Neutrophil (primary cell): ENCODE measurements around the gene CSNK1G1.
"Not testable (repeated sequence)": the region's sequence is repeated elsewhere in the genome, so short reads cannot be mapped to it uniquely, and the experiment has no call there.

Source experiments
- H3K27ac ChIP-seq: fragments of 200-600 bp; sonication (generic); 2 replicates; pipeline ENCODE4 v1.5.1; 2016; ENCODE audit warnings: mild to moderate bottlenecking, moderate library complexity
- H3K27me3 ChIP-seq: fragments of 200-600 bp; sonication (generic); 2 replicates; pipeline ENCODE4 v1.6.0; 2016; ENCODE audit warnings: mild to moderate bottlenecking
- H3K36me3 ChIP-seq: fragments of 200-600 bp; sonication (generic); 2 replicates; pipeline ENCODE4 v1.5.1; 2017
- H3K4me1 ChIP-seq, 2 experiments: fragments of 200-600 bp in 1 of 2; sonication (generic) in 1 of 2; 1 replicate in 1 of 2; 2 replicates in 1 of 2; pipeline versions ENCODE4 v1.5.1 to v1.6.1; 2013 to 2016; ENCODE audit warnings: low read depth in 1 of 2, low read length in 1 of 2, mild to moderate bottlenecking in 1 of 2, moderate library complexity in 1 of 2; ENCODE audit not compliant: control insufficient read depth in 1 of 2, insufficient read depth in 1 of 2
- H3K4me3 ChIP-seq, 2 experiments: fragments of 200-600 bp in 1 of 2; sonication (generic) in 1 of 2; 1 replicate in 1 of 2; 2 replicates in 1 of 2; pipeline ENCODE4 v1.5.1; 2013 to 2016; ENCODE audit warnings: low read depth in 1 of 2, low read length in 1 of 2, mild to moderate bottlenecking in 1 of 2, moderate library complexity in 1 of 2
- H3K9me3 ChIP-seq: fragments of 200-600 bp; sonication (generic); 2 replicates; pipeline ENCODE4 v1.5.1; 2016
- TF ChIP-seq, protein P1 (sequence below): fragments of 200-600 bp; sonication (generic); IDR thresholded peaks from 2 replicates; pipeline ENCODE4 v1.5.1; 2016; ENCODE audit warnings: antibody characterized with exemption

CSNK1G1 gene

DNA sequence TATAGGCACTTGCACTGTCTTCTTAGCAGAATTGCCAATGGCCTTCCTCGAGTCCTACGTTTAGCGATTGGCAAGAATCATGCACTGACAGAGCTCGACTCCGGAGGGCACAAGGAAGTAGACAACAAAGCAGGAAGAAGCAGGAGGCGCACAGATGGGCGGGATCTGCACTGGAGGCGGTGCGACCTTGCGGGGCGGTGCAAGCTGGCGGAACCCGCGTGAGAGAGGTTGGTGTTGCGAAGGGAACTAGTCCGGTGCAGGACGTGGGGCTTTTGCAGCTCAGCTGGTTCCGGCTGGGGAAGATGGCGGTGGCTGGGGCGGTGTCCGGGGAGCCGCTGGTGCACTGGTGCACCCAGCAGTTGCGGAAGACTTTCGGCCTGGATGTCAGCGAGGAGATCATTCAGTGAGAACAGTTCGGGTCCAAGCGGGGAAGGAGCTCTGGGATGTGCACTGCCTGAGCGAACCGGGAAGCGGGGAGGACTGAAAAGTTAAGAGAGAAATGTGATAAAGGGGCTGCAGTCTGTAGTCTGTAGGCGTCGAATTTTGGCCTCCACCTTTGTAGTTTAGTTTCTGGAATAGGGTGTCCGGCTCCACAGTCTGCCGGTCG, 31.7 kb upstream of the CSNK1G1 start, which contains the start of gene TRIP4:
TRIP4 (plus strand) TSS at position 275 of the 607 bp plus-strand sequence; CDS start at position 303, 28 bp downstream.
- Histone ChIP-seq H3K27ac (peak within 1 kb of the TSS; percentile 81), H3K9me3 (no peaks in the 10 kb centered on the region), H3K4me3 (peak within 1 kb of the TSS; percentile 74 to 98), H3K27me3 (no peaks in the 10 kb centered on the region), H3K36me3 (no peaks in the 10 kb centered on the region), H3K4me1 (peaks cover 12 to 23% of the 10 kb centered on the region in 2 experiments)
- TF ChIP-seq, protein P1, sequence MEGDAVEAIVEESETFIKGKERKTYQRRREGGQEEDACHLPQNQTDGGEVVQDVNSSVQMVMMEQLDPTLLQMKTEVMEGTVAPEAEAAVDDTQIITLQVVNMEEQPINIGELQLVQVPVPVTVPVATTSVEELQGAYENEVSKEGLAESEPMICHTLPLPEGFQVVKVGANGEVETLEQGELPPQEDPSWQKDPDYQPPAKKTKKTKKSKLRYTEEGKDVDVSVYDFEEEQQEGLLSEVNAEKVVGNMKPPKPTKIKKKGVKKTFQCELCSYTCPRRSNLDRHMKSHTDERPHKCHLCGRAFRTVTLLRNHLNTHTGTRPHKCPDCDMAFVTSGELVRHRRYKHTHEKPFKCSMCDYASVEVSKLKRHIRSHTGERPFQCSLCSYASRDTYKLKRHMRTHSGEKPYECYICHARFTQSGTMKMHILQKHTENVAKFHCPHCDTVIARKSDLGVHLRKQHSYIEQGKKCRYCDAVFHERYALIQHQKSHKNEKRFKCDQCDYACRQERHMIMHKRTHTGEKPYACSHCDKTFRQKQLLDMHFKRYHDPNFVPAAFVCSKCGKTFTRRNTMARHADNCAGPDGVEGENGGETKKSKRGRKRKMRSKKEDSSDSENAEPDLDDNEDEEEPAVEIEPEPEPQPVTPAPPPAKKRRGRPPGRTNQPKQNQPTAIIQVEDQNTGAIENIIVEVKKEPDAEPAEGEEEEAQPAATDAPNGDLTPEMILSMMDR, result peak; percentile 60

DNA sequence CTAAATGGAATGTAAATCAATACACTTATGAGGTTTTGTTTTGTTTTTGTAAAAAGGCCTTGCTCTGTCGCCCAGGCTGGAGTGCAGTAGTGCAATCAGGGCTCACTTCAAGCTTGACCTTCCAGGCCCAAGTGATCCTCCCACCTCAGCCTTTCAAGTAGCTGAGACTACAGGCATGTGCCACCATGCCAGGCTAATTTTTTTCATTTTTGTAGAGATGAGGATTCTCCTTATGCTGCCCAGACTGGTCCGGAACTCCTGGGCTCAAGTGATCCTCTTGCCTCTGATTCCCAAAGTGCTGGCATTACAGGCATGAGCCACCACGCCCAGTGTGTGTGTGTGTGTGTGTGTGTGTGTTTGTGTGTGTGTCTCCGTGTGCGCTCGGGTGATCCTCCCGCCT, 30.3 kb upstream of the CSNK1G1 start:
- H3K27ac ChIP-seq, result no peak overlapping the region
- H3K4me1 ChIP-seq, result peaks cover 12 to 29% of the 10 kb centered on the region in 2 experiments
- no peak overlapping the region for H3K4me3 ChIP-seq
- H3K36me3 ChIP-seq, result no peaks in the 10 kb centered on the region
- no peaks in the 10 kb centered on the region for H3K27me3 ChIP-seq
- TF ChIP-seq, protein P1, result no peak
- H3K9me3 ChIP-seq, result no peaks in the 10 kb centered on the region

DNA sequence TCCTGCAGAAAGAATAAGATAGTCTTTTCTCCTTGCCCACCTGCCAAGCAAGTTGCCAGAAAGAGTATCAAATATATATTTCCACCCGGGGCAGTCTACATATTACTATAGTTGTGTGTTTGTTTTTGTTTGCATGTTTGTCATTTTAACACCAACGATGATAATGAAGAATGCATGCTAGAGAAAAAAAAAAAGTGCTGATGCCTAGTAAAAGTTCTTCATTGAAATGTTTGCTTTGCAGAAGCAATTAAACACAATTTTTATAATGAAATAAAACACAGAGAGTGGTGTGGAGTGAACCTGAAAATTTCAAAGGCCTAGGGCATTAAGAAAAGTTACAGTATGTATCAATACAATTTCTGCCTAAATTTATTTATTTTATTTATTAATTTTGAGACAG, 27.8 kb upstream of the CSNK1G1 start:
- peaks cover 20 to 31% of the 10 kb centered on the region in 2 experiments for H3K4me1 ChIP-seq
- H3K27me3 ChIP-seq, result no peaks in the 10 kb centered on the region
- H3K9me3 ChIP-seq, result no peaks in the 10 kb centered on the region
- no peaks in the 10 kb centered on the region for H3K36me3 ChIP-seq
- H3K27ac ChIP-seq, result no peak overlapping the region
- no peak overlapping the region for H3K4me3 ChIP-seq
- TF ChIP-seq, protein P1, result no peak

DNA sequence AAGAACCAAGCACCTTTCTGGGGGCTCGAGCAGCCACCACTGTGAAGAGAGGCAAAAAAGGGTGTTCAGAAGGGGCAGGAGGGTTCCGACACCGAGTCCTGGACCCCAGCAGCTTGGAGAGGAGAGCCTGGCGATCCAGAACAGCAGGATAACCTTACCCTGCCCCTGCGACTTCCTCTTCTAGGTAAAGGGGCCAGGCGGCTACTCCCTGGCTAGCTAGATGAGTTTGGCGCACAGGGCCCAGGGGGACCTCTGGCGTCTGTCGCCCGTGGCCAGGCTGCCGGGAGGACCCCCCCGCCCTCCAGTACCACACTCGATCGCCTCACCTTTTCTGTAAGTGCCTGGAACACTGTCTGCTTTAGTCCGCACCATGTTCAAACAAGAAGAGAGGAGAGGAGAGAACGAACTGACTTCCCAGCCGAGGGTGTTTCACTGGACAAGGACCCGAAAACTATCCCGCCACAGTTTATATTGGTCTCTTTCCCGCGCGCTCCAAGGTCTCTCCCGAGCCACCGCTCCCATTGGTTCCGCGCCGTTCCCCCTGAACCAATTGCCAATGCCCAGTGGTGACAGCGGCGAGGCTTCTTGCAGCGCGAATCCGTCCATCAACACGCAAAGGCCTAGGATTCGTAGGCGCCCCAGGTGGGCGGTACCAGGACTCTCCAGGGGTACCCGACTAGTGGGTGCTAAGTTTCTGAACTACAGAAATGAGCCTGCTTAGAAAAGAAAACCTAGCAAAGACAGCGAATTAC, 25.2 kb upstream of the CSNK1G1 start, which contains the start of gene PCLAF:
PCLAF (minus strand) TSS at position 442 of the 752 bp plus-strand sequence; CDS start at position 372, 70 bp downstream.
- H3K4me3 ChIP-seq, result peak within 1 kb of the TSS; percentile 68 to 78
- TF ChIP-seq, protein P1, result peak; percentile 16
- H3K27me3 ChIP-seq, result no peaks in the 10 kb centered on the region
- H3K4me1 ChIP-seq, result peaks cover 9 to 13% of the 10 kb centered on the region in 2 experiments
- no peaks in the 10 kb centered on the region for H3K9me3 ChIP-seq
- H3K36me3 ChIP-seq, result no peaks in the 10 kb centered on the region
- peak within 1 kb of the TSS; percentile 66 for H3K27ac ChIP-seq

DNA sequence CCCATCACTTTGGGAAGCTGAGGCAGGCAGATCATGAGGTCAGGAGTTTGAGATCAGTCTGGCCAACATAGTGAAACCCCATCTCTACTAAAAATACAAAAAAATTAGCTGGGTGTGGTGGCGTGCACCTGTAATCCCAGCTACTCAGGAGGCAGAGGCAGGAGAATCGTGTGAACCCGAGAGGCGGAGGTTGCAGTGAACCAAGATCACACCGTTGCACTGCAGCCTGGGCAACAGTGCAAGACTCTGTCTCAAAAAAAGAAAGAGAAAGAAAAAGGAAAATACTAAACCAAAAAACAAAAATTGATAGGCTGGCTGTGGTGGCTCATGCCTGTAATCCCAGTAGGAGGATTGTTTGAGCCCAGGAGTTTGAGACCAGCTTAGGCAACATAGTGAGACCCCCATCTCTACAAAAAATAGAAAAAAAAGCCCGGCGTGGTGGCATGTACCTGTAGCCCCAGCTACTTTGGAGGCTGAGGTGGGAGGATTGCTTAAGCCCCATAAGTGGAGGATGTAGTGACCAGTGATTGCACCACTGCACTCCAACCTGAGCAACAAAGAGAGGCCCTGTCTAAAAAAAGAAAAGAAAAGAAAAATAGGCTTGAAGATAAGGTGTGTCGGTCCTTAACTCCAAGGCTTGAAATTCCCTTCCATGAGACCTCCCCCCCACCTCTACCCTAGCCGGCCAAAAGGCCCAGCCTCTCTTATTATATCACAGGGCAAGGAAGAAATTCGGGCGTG, 24.3 kb upstream of the CSNK1G1 start:
- Histone ChIP-seq H3K27ac (peak overlapping the region; percentile 66), H3K4me1 (peaks cover 9 to 13% of the 10 kb centered on the region in 2 experiments), H3K4me3 (peak overlapping the region; percentile 68 to 78)
- H3K27me3 ChIP-seq, H3K36me3 ChIP-seq, H3K9me3 ChIP-seq: not testable (repeated sequence)
